Skeletal muscle satellite cell (primary cell): ENCODE measurements around the gene HS1BP3.
A peak's percentile ranks its signal among the peaks of the same experiment; 100 is the strongest.

Experiments used
- H3K27me3 ChIP-seq: 2 replicates; pipeline ENCODE4 v1.7.0; 2013; ENCODE audit warnings: low read length; ENCODE audit not compliant: control insufficient read depth, insufficient read depth
- H3K36me3 ChIP-seq: 2 replicates; pipeline ENCODE4 v1.7.0; 2013; ENCODE audit warnings: mild to moderate bottlenecking, control low read depth, low read length; ENCODE audit not compliant: insufficient read depth
- H3K4me1 ChIP-seq: 2 replicates; pipeline ENCODE4 v1.7.0; 2013; ENCODE audit warnings: low read length; ENCODE audit not compliant: control insufficient read depth, insufficient read depth
- H3K4me2 ChIP-seq: 2 replicates; pipeline ENCODE4 v1.7.0; 2013; ENCODE audit warnings: mild to moderate bottlenecking, low read length
- H3K4me3 ChIP-seq: 2 replicates; pipeline ENCODE4 v1.7.0; 2013; ENCODE audit warnings: low read length
- H3K9ac ChIP-seq: 2 replicates; pipeline ENCODE4 v1.7.0; 2013; ENCODE audit warnings: mild to moderate bottlenecking, low read depth, low read length, moderate library complexity
- H3K9me3 ChIP-seq: replicated peaks from 2 replicates; pipeline ENCODE4 v1.7.0; 2013; ENCODE audit warnings: mild to moderate bottlenecking, control low read depth, low read length

The HS1BP3 gene

DNA sequence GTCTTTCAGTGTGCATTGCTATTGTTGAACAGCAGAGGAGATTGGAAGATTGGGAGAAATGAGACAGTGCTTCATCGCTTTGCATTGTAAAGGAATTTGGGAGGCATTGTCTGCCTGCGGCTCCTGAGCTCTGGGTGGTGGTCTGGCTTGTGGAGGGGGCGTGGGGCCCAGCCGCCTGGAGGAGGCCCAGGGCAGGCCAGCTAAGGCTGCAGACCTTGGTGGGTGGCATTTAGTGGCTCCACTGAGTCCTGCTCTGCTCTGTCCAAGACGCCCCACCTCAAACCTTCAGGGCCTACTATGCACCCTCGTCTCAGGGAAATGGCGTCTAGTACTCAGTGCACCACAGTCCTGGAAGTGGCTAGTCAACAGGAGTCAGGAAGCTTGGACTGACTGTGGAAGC is 5.7 kb upstream of the HS1BP3 start:
- Histone ChIP-seq H3K9me3 (no peaks in the 10 kb centered on the region), H3K9ac (no peak overlapping the region), H3K27me3 (peaks cover 53% of the 10 kb centered on the region), H3K4me3 (no peak overlapping the region), H3K36me3 (no peaks in the 10 kb centered on the region), H3K4me2 (no peak overlapping the region), H3K4me1 (peaks cover 2% of the 10 kb centered on the region)

DNA sequence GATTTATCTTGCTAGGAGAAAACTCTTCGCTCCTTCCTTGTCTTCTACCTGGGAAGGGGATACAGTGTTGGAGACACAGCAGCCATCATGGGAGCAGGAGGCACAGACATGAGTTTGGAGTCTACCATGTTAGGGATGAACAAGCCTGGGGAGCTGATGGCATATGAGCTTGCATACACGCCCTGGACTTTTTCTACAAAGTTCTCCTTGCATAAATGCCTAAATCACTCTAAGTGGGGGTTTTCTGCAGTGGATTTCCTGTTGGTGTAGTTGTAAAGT is 3.6 kb upstream of the HS1BP3 start:
- Histone ChIP-seq H3K4me3 (no peak overlapping the region), H3K9me3 (no peaks in the 10 kb centered on the region), H3K9ac (no peak overlapping the region), H3K4me2 (no peak overlapping the region), H3K4me1 (peaks cover 15% of the 10 kb centered on the region), H3K27me3 (peaks cover 37% of the 10 kb centered on the region), H3K36me3 (no peaks in the 10 kb centered on the region)

DNA sequence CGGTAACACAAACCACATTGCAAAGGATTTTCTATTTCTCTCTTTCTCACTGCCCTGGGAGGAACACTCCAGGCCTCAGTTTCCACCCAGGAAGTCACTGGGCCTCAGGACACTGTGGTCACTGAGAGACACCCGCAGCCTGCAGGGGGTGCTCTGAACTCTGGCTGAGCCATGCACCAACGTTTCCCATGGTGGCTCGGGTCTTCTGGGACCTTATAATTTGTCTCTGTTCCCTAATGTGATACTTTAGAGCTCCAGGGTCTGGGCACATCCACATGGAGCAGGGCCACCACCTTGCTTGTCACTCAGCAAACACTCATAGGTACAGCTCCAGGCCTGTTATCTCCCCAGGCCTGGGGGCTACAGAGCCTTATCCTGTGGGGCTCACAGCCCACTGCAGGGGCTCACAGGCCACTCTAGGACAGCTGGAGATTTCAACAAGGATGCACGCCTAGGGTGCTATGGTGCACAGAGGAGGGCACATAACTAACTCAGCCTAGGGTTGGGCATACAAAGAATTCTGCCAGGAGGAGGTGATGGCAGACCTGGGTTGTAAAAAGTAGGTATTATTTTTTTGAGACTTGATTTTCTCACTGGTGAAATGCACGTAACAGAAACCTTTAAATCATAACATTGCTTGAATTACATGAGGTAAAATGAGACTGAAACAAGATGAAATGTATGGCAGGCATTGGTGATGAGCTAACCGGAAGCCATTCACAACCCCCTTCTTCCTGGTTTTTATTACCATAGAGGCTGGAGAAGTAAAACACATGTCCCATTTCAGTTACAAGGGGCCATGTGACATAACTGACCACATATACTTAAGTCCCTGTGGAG is 3.0 kb upstream of the HS1BP3 start:
- no peak overlapping the region for H3K9ac ChIP-seq
- H3K4me1 ChIP-seq, result peaks cover 17% of the 10 kb centered on the region
- H3K36me3 ChIP-seq, result no peaks in the 10 kb centered on the region
- no peak overlapping the region for H3K4me3 ChIP-seq
- H3K9me3 ChIP-seq, result no peaks in the 10 kb centered on the region
- peaks cover 31% of the 10 kb centered on the region for H3K27me3 ChIP-seq
- no peak overlapping the region for H3K4me2 ChIP-seq

DNA sequence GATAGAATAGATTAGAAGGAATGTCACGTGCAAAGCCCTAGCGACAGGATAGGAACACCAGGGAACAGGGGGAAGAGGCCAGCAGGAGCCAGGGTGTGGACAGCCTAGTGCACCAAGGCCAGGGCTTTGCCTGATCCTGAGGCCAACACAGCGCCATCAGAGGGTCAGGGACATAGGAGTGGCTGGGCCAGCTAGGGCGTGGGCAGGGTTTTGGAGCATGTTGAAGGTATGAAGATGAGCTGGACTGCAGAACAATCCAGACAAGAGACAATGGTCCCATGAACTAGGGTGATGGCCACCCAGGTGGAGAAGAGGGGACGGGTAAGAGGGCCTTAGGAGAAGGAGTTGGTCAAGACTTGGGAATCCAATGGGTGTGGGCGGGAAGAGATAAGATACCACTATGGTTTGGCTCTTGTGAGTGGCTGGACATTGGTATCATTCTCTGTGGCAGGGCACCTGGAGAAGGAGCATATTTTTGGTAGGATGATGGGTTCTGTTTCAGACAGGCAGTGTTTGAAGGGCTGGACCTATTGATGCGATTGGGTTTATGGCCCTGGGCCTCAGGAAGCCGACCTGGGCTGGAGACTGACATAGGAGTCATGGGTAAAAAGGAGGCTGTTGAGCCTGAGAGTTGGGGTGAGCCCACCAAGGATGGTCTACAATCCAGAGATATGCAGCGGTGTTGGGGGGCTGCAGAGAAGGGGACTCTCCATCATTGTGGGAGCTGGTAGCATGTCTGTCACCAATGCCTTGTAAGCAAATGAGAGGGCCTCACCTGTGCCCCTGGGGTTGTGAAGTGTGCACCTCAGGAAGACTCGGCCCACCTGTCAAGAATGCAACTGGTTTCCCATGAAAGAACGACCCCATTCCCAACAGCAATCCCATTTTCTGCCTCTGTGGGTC is 2.0 kb upstream of the HS1BP3 start:
- peaks cover 29% of the 10 kb centered on the region for H3K27me3 ChIP-seq
- H3K4me1 ChIP-seq, result peaks cover 20% of the 10 kb centered on the region
- no peak overlapping the region for H3K4me2 ChIP-seq
- no peak overlapping the region for H3K9ac ChIP-seq
- H3K4me3 ChIP-seq, result no peak overlapping the region
- no peaks in the 10 kb centered on the region for H3K36me3 ChIP-seq
- H3K9me3 ChIP-seq, result no peaks in the 10 kb centered on the region

DNA sequence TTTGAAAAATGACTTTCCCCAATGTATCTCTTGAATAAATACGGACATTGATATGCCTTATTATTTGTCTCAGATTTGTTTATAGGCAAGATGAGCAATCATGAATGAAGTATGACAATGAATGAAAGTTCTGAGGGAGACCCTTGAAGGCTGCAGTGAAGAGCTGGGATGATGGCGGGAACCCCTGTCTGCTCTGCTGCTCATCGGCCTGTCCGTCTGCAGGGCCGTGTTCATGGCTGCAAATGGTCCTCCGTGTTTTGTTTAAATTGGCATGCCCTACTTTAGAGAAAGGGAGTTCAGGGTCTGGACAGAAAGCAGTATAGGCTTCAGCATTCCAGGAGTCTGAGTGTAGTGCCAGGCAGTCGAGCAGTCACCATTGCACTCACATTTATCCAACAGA is 1.2 kb upstream of the HS1BP3 start:
- Histone ChIP-seq H3K9ac (no peak overlapping the region), H3K4me3 (no peak overlapping the region), H3K9me3 (no peaks in the 10 kb centered on the region), H3K36me3 (peaks cover 2% of the 10 kb centered on the region), H3K4me2 (no peak overlapping the region), H3K4me1 (peaks cover 27% of the 10 kb centered on the region), H3K27me3 (peaks cover 21% of the 10 kb centered on the region)

DNA sequence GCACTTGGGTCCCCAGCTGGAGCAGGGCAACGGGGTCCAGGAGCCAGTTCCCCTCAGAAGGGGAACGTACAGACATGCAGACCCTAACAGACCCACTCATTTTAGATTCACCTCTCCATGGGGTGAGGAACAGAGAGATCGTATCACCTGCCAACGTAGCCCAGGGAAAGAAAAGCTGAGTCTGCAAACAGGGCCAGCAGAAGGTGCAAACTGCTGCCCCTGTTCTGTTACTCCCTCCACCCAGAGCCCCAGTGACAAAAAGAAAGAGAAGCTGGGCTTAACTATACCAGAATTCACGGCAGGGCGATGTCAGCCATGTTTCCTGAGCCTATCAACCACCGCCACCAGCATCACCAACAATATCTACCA is 817 bp upstream of the HS1BP3 start:
- Histone ChIP-seq H3K36me3 (peaks cover 6% of the 10 kb centered on the region), H3K9me3 (no peaks in the 10 kb centered on the region), H3K9ac (peak overlapping the region; percentile 95), H3K27me3 (peaks cover 17% of the 10 kb centered on the region), H3K4me3 (peak overlapping the region; percentile 82), H3K4me1 (peaks cover 27% of the 10 kb centered on the region), H3K4me2 (peak overlapping the region; percentile 96)

DNA sequence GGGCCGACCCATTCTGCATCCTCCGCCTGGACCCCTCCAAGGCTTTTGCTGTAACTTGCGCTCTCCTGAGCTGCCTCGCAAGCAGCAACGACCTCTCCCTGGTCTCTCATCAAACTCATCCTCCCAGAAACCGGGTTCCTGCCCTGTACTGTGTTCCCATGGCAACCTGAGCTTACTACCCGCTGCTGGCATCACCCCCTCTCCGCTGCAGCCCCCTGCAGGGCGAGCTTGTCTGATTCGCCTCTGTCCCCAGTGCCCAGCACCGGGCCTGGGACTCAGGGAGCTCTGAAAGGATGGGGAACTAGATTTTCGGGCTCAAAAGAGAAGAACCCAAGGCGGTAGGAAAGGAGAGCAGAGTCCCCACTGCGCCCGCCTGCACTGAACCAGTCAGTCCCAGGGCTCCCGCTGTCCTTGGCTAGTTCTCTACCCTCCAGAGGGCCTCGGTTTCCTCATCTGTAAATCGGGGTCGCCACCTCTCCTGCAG is 463 bp downstream of the HS1BP3 start:
- Histone ChIP-seq H3K4me3 (peak overlapping the region; percentile 82), H3K9ac (peak overlapping the region; percentile 95), H3K4me2 (peak overlapping the region; percentile 96), H3K4me1 (peaks cover 27% of the 10 kb centered on the region), H3K9me3 (no peaks in the 10 kb centered on the region), H3K36me3 (peaks cover 15% of the 10 kb centered on the region), H3K27me3 (peaks cover 5% of the 10 kb centered on the region)

DNA sequence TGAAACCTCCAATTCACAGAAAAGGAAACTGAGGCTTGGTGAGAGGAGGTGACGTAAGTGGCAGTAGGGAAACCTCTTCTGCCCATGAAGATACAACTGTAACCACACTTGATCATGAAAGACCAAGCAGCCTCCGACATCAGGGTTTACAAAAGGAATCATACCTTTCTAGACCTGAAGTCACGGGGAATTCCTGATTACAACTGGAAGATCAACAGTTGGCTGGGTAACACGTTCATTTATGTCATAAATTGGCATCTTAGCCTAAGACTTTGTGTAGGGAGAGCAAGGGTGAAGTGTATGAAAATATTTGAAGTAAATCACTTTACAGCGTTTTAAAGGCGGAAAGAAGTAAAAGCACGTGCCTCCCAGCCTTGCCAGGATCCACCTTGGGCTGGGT is 922 bp downstream of the HS1BP3 start:
- Histone ChIP-seq H3K4me1 (peaks cover 27% of the 10 kb centered on the region), H3K27me3 (peaks cover under 1% of the 10 kb centered on the region), H3K36me3 (peaks cover 18% of the 10 kb centered on the region), H3K4me2 (peak overlapping the region; percentile 96), H3K9me3 (no peaks in the 10 kb centered on the region), H3K9ac (peak overlapping the region; percentile 95), H3K4me3 (peak overlapping the region; percentile 82)

DNA sequence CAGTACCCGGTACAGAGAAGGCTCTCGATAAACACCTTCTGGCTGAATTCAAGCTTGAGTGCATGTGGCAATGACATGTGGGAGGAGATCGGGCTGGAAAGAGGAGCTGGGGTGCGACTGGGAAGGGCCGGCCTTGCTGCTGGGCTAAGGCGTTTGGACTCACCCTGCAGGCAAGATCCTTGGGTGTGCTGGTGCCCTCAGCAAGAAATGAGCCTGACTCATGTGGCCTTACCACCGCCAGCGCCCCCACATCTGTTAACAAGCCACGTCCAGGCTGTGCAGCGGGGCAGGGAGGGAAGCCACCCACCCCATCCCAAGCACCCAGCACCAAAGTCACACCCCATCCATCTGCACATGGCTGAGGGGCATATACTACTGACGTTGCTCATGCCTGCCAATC is 1.3 kb downstream of the HS1BP3 start:
- Histone ChIP-seq H3K4me2 (peak overlapping the region; percentile 96), H3K4me1 (peaks cover 27% of the 10 kb centered on the region), H3K9me3 (no peaks in the 10 kb centered on the region), H3K9ac (no peak overlapping the region), H3K36me3 (peaks cover 18% of the 10 kb centered on the region), H3K27me3 (no peaks in the 10 kb centered on the region), H3K4me3 (peak overlapping the region; percentile 82)

DNA sequence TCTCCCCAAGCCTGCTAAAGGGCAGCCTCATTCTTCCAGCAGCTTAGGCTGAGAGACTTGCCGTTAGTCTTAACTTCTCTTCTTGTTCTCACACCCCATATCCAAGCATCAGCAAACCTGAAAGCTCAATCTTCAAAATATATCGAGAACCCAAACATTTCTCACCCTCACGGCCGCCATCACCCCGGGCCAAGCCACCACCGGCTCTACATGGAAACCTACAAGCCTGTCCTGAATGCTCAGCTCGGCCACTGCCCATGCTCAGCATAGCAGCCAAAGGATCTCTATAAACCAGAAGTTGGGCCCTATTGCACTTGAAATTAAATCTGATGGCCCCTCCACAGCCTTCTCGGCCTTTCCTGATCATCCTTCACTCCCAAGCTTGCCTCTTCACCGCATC is 2.1 kb downstream of the HS1BP3 start:
- H3K36me3 ChIP-seq, result peaks cover 18% of the 10 kb centered on the region
- no peak overlapping the region for H3K9ac ChIP-seq
- H3K9me3 ChIP-seq, result no peaks in the 10 kb centered on the region
- no peak overlapping the region for H3K4me3 ChIP-seq
- no peaks in the 10 kb centered on the region for H3K27me3 ChIP-seq
- peak overlapping the region; percentile 96 for H3K4me2 ChIP-seq
- H3K4me1 ChIP-seq, result peaks cover 27% of the 10 kb centered on the region

DNA sequence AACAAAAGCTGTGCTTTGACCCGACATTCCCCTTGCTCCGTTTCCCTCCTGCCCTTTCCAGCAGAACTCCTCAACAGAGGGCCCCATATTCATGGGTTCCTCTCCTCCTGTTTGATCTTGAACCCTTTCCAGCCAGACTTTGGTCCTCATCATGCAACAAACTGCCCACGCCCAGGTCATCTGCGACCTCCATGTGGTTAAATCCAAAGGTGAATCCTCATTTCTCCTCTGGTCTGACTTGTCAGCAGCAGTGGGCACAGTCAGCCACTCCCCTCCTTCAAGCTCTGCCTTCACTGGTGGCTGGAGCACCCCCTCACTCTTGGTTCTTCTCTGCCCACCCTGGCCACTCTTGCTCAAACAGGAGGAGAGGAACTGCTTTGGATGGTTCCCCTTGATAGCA is 2.7 kb downstream of the HS1BP3 start:
- Histone ChIP-seq H3K4me3 (peak overlapping the region; percentile 15), H3K27me3 (no peaks in the 10 kb centered on the region), H3K36me3 (peaks cover 18% of the 10 kb centered on the region), H3K4me2 (peak overlapping the region; percentile 35), H3K4me1 (peaks cover 27% of the 10 kb centered on the region), H3K9me3 (no peaks in the 10 kb centered on the region), H3K9ac (no peak overlapping the region)
